H9 (cell line): Measurements from ENCODE around the gene GLMP. TPM values are rescaled to one million over a fixed set of nuclear protein-coding genes. Genes with fewer than 3 reads are reported as not detected.

Experiments used
- DNase-seq: peaks from one replicate; pipeline ENCODE4 v3.0.0-alpha.2; 2017
- H2AFZ ChIP-seq: one replicate; pipeline ENCODE4 v1.6.1; 2013; ENCODE audit warnings: mild to moderate bottlenecking, low read length, control low read depth, moderate library complexity
- H2AK5ac ChIP-seq: 2 replicates; pipeline ENCODE4 v1.6.1; 2013; ENCODE audit warnings: low read length, control low read depth, mixed read lengths; ENCODE audit not compliant: insufficient read length
- H2BK120ac ChIP-seq: one replicate; pipeline ENCODE4 v1.6.1; 2013; ENCODE audit warnings: low read depth, mild to moderate bottlenecking, low read length, control low read depth, inconsistent platforms; ENCODE audit not compliant: poor library complexity, severe bottlenecking
- H2BK12ac ChIP-seq: 2 replicates; pipeline ENCODE4 v1.6.1; 2013; ENCODE audit warnings: low read length, control low read depth, mixed read lengths, low read depth; ENCODE audit not compliant: insufficient read length
- H2BK15ac ChIP-seq: 2 replicates; pipeline ENCODE4 v1.6.1; 2013; ENCODE audit warnings: low read depth, low read length, control low read depth
- H2BK20ac ChIP-seq: one replicate; pipeline ENCODE4 v1.6.1; 2013; ENCODE audit warnings: low read depth, mild to moderate bottlenecking, low read length, control low read depth, inconsistent platforms; ENCODE audit not compliant: poor library complexity, severe bottlenecking
- H2BK5ac ChIP-seq: 2 replicates; pipeline ENCODE4 v1.6.1; 2013; ENCODE audit warnings: low read length, control low read depth, mixed read lengths; ENCODE audit not compliant: insufficient read length
- H3K14ac ChIP-seq: 2 replicates; pipeline ENCODE4 v1.6.1; 2013; ENCODE audit warnings: low read length, control low read depth; ENCODE audit not compliant: insufficient read depth
- H3K18ac ChIP-seq: 2 replicates; pipeline ENCODE4 v1.6.1; 2013; ENCODE audit warnings: low read depth, mild to moderate bottlenecking, mixed read lengths, low read length, control low read depth; ENCODE audit not compliant: insufficient read length
- H3K23ac ChIP-seq: 2 replicates; pipeline ENCODE4 v1.6.1; 2013; ENCODE audit warnings: low read length, control low read depth, mixed read lengths, low read depth; ENCODE audit not compliant: insufficient read length
- H3K23me2 ChIP-seq: 2 replicates; pipeline ENCODE4 v1.6.1; 2013; ENCODE audit warnings: low read depth, mild to moderate bottlenecking, mixed read lengths, low read length, control low read depth; ENCODE audit not compliant: insufficient read length, poor library complexity, severe bottlenecking
- H3K27ac ChIP-seq: 2 replicates; pipeline ENCODE4 v1.5.1; 2013; ENCODE audit warnings: low read length, control low read depth, mixed read lengths, low read depth; ENCODE audit not compliant: insufficient read length
- H3K27me3 ChIP-seq: 2 replicates; pipeline ENCODE4 v1.6.1; 2013; ENCODE audit warnings: low read length, control low read depth, inconsistent platforms; ENCODE audit not compliant: insufficient read depth
- H3K4ac ChIP-seq: 2 replicates; pipeline ENCODE4 v1.6.1; 2013; ENCODE audit warnings: low read depth, mild to moderate bottlenecking, control low read depth, inconsistent platforms, low read length, moderate library complexity
- H3K4me1 ChIP-seq: 2 replicates; pipeline ENCODE4 v1.6.1; 2013; ENCODE audit warnings: low read length, control low read depth, inconsistent platforms; ENCODE audit not compliant: insufficient read depth
- H3K4me2 ChIP-seq: 2 replicates; pipeline ENCODE4 v1.6.1; 2013; ENCODE audit warnings: low read length, control low read depth, mixed read lengths; ENCODE audit not compliant: insufficient read length, insufficient read depth
- H3K56ac ChIP-seq: 2 replicates; pipeline ENCODE4 v1.6.1; 2013; ENCODE audit warnings: low read depth, mild to moderate bottlenecking, mixed read lengths, low read length, control low read depth; ENCODE audit not compliant: insufficient read length
- H3K79me1 ChIP-seq: 2 replicates; pipeline ENCODE4 v1.6.1; 2013; ENCODE audit warnings: low read depth, mild to moderate bottlenecking, moderate library complexity, low read length, control low read depth, inconsistent platforms; ENCODE audit not compliant: insufficient read depth, poor library complexity, severe bottlenecking
- H3K79me2 ChIP-seq: 2 replicates; pipeline ENCODE4 v1.6.1; 2013; ENCODE audit warnings: low read length, control low read depth, inconsistent platforms; ENCODE audit not compliant: insufficient read depth
- H3K9ac ChIP-seq: 2 replicates; pipeline ENCODE4 v1.6.1; 2013; ENCODE audit warnings: low read length, control low read depth, mixed read lengths; ENCODE audit not compliant: insufficient read length; ENCODE audit errors: extremely low read depth
- H3K9me3 ChIP-seq: one replicate; pipeline ENCODE4 v1.6.1; 2013; ENCODE audit warnings: low read depth, low read length, inconsistent platforms; ENCODE audit not compliant: control insufficient read depth
- H3T11ph ChIP-seq: one replicate; pipeline ENCODE4 v1.6.1; 2013; ENCODE audit warnings: mild to moderate bottlenecking, low read length, control low read depth, inconsistent platforms
- H4K20me1 ChIP-seq: one replicate; pipeline ENCODE4 v1.6.1; 2013; ENCODE audit not compliant: control insufficient read depth, insufficient read length, insufficient read depth
- H4K5ac ChIP-seq: 2 replicates; pipeline ENCODE4 v1.6.1; 2013; ENCODE audit warnings: low read depth, mild to moderate bottlenecking, mixed read lengths, low read length, control low read depth; ENCODE audit not compliant: insufficient read length
- H4K8ac ChIP-seq: replicated peaks from 2 replicates; pipeline ENCODE4 v1.6.1; 2013; ENCODE audit warnings: low read length, control low read depth, mixed read lengths, low read depth; ENCODE audit not compliant: insufficient read length
- H4K91ac ChIP-seq: 2 replicates; pipeline ENCODE4 v1.6.1; 2013; ENCODE audit warnings: low read depth, mild to moderate bottlenecking, moderate library complexity, mixed read lengths, low read length, control low read depth; ENCODE audit not compliant: insufficient read length
- H3K27ac Mint-ChIP-seq, 3 experiments: 2 replicates in 2 of 3; 3 replicates in 1 of 3; pipeline ENCODE4 v1.8.0; 2020 to 2021; ENCODE audit warnings: mixed read lengths in 3 of 3, mild to moderate bottlenecking in 1 of 3, moderate library complexity in 1 of 3
- H3K27me3 Mint-ChIP-seq: 2 replicates; pipeline ENCODE4 v1.8.0; 2021; ENCODE audit warnings: low read depth, mild to moderate bottlenecking, moderate library complexity, mixed read lengths
- H3K36me3 Mint-ChIP-seq, 3 experiments: 2 replicates in 2 of 3; 3 replicates in 1 of 3; pipeline ENCODE4 v1.8.0; 2020 to 2021; ENCODE audit warnings: low read depth in 3 of 3, mixed read lengths in 3 of 3; ENCODE audit not compliant: insufficient read depth in 1 of 3
- H3K4me1 Mint-ChIP-seq, 2 experiments: 2 replicates each; pipeline ENCODE4 v1.8.0; 2020; ENCODE audit warnings: mixed read lengths in 2 of 2
- H3K4me3 Mint-ChIP-seq, 2 experiments: 2 replicates in 1 of 2; 3 replicates in 1 of 2; pipeline ENCODE4 v1.8.0; 2020 to 2021; ENCODE audit warnings: mild to moderate bottlenecking in 2 of 2, mixed read lengths in 2 of 2, moderate library complexity in 1 of 2
- H3K9me3 Mint-ChIP-seq, 2 experiments: 2 replicates in 1 of 2; 3 replicates in 1 of 2; pipeline ENCODE4 v1.8.0; 2020; ENCODE audit warnings: mild to moderate bottlenecking in 2 of 2, mixed read lengths in 2 of 2, moderate library complexity in 1 of 2
- WGBS: extraction: QIAGEN DNeasy Blood & Tissue Kit; methylation state at CpG from one replicate; pipeline ENCODE4 v1.1.7; 2013; ENCODE audit warnings: missing lambda C conversion rate, low lambda C conversion rate, mixed read lengths; ENCODE audit not compliant: insufficient read length; ENCODE audit errors: extremely low coverage; 5-methylcytosine and 5-hydroxymethylcytosine counted together
- total RNA-seq: library from RNA; stranded (reverse); gene quantifications from 2 replicates; pipeline ENCODE4 v1.2.1, GENCODE V29; 2021
- TF ChIP-seq, protein P1 (sequence below): fragments of 200-600 bp; sonication (generic); conservative IDR thresholded peaks from 3 replicates; pipeline ENCODE4 v1.8.0; 2021; ENCODE audit warnings: antibody characterized with exemption, mild to moderate bottlenecking

Gene GLMP
- total RNA-seq, 1 experiment from 2014 or later = 49.2 TPM

DNA sequence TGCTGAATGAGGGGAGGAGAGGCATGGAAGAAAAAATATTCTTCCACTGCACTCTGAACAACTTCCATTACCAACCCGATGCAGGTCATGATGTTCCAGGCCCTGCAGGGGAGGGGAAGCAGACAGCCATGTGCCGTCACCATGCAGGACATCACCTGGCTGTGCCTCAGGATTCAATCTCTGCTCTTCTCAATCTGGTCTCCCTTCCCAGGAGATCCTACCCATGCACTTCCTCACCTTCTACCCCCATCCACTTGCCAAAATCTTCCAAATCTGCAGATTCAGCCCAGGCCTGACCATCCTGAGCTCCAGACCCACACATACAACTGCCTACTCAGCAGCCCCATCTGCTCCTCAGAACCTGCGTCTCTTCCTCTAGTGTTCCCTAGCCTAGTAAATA is 41.8 kb downstream of the GLMP start:
- Histone ChIP-seq H4K20me1 (no peaks in the 10 kb centered on the region), H2AFZ (no peak overlapping the region), H2BK15ac (no peak overlapping the region), H3K4ac (no peak overlapping the region), H2AK5ac (no peak overlapping the region), H3T11ph (no peak overlapping the region), H3K14ac (no peak overlapping the region), H3K4me1 (no peaks in the 10 kb centered on the region), H3K9me3 (no peaks in the 10 kb centered on the region), H3K23me2 (no peaks in the 10 kb centered on the region), H4K91ac (no peak overlapping the region), H3K4me2 (no peak overlapping the region), H2BK5ac (no peak overlapping the region), H4K5ac (no peak overlapping the region), H3K9ac (no peak overlapping the region), H2BK20ac (no peak overlapping the region), H2BK12ac (no peak overlapping the region), H3K18ac (no peak overlapping the region), H3K27me3 (no peaks in the 10 kb centered on the region), H2BK120ac (no peak overlapping the region), H4K8ac (no peak overlapping the region), H3K27ac (no peak overlapping the region), H3K79me1 (no peaks in the 10 kb centered on the region), H3K56ac (no peak overlapping the region), H3K23ac (no peak overlapping the region), H3K79me2 (no peaks in the 10 kb centered on the region)
- no CpG with 5 or more reads among the region's 3 CpGs for WGBS
- no peaks in the 10 kb centered on the region for H3K9me3 Mint-ChIP-seq
- no peak overlapping the region for H3K4me3 Mint-ChIP-seq
- H3K27me3 Mint-ChIP-seq = no peaks in the 10 kb centered on the region
- TF ChIP-seq, protein P1, sequence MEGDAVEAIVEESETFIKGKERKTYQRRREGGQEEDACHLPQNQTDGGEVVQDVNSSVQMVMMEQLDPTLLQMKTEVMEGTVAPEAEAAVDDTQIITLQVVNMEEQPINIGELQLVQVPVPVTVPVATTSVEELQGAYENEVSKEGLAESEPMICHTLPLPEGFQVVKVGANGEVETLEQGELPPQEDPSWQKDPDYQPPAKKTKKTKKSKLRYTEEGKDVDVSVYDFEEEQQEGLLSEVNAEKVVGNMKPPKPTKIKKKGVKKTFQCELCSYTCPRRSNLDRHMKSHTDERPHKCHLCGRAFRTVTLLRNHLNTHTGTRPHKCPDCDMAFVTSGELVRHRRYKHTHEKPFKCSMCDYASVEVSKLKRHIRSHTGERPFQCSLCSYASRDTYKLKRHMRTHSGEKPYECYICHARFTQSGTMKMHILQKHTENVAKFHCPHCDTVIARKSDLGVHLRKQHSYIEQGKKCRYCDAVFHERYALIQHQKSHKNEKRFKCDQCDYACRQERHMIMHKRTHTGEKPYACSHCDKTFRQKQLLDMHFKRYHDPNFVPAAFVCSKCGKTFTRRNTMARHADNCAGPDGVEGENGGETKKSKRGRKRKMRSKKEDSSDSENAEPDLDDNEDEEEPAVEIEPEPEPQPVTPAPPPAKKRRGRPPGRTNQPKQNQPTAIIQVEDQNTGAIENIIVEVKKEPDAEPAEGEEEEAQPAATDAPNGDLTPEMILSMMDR = no peak
- DNase-seq = no peak
- H3K27ac Mint-ChIP-seq = peak overlapping the region in 2 of 3 experiments; percentile 37 to 48; a peak in 2 of 7 replicates
- H3K36me3 Mint-ChIP-seq = peaks cover 44 to 86% (median 78%) of the 10 kb centered on the region in 3 experiments
- peaks cover 6 to 7% of the 10 kb centered on the region in 2 experiments; a peak in 1 of 4 replicates for H3K4me1 Mint-ChIP-seq
